Measurements from ENCODE around the gene CNMD. TPM values are rescaled to one million over a fixed set of nuclear protein-coding genes. Genes with fewer than 3 reads are reported as not detected.

The CNMD gene
- total RNA-seq, 1 donor from 2014 or later: not detected

DNA sequence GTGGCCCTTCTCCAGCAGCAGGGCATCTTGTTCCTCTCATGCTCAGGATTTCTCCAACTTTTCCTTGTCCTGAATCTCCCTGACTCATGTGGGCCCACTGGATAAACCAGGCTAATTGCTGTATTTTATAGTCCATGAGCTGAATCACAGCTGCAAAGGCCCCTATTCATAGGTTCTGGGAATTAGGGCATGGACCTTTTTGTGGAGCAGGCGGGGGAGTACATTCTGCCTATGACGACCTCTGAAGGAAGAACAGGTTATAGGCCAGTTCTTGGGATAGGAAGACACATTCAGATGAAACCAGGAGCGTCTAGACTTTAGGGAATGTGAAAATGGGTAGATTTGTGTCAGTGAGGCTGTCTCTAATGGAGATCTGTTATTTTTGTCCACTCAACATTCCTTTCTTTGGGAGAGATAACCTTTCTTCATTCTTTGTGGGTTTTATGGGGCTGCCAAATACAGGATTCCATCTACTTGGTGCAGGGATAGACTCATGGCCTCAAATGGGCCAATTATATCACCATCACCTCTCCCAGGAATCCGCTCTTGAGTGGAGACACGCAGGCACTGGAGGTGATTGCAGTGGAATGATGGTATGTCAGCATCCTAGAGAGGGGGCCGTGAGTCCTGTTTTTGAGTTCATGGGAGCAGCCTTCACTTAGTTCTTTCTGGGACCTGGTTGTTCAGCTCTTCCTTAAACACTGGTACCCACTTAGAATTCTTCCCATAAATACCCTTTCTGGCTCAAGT, 45.1 kb upstream of the CNMD start:
- H3K4me1 ChIP-seq: no peaks in the 10 kb centered on the region
- H3K27me3 ChIP-seq (ENCODE audit: low read depth): peaks cover 50% of the 10 kb centered on the region
- no peaks in the 10 kb centered on the region for H3K9me3 ChIP-seq (replicated peaks)
- H3K36me3 ChIP-seq: no peaks in the 10 kb centered on the region
- intact Hi-C loops (cut with micrococcal nuclease): no loop called here
- DNase-seq: no peak
- H3K27ac ChIP-seq (replicated peaks): no peak overlapping the region
- H3K4me3 ChIP-seq: no peak overlapping the region
- TF ChIP-seq, protein P1, sequence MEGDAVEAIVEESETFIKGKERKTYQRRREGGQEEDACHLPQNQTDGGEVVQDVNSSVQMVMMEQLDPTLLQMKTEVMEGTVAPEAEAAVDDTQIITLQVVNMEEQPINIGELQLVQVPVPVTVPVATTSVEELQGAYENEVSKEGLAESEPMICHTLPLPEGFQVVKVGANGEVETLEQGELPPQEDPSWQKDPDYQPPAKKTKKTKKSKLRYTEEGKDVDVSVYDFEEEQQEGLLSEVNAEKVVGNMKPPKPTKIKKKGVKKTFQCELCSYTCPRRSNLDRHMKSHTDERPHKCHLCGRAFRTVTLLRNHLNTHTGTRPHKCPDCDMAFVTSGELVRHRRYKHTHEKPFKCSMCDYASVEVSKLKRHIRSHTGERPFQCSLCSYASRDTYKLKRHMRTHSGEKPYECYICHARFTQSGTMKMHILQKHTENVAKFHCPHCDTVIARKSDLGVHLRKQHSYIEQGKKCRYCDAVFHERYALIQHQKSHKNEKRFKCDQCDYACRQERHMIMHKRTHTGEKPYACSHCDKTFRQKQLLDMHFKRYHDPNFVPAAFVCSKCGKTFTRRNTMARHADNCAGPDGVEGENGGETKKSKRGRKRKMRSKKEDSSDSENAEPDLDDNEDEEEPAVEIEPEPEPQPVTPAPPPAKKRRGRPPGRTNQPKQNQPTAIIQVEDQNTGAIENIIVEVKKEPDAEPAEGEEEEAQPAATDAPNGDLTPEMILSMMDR (IDR thresholded peaks at IDR 0.05; ENCODE audit: borderline replicate concordance): no peak

DNA sequence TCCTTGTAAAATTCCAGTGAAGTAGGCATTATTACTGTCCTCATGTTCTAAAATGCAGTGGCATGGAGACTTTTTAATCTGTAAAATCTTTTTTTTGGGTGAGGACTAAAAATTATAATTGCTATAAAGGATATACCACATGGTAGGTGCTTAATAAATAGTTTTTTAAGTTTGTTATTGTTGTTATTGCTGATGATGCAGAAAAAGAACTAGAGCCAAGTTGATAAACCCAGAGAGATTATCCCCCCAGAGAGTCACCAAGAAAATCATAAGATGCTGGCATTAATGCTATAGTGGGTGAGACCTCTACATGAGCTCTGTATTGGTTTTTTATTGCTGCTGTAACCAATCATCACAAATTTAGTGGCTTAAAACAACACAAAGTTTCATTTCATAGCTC, 44.3 kb upstream of the CNMD start:
- DNase-seq: no peak
- Histone ChIP-seq H3K27me3 (ENCODE audit: low read depth) (peaks cover 51% of the 10 kb centered on the region), H3K4me1 (no peaks in the 10 kb centered on the region), H3K36me3 (no peaks in the 10 kb centered on the region), H3K9me3 (replicated peaks) (no peaks in the 10 kb centered on the region), H3K27ac (replicated peaks) (no peak overlapping the region), H3K4me3 (no peak overlapping the region)
- intact Hi-C loops (cut with micrococcal nuclease): no loop called here
- TF ChIP-seq, protein P1 (IDR thresholded peaks at IDR 0.05; ENCODE audit: borderline replicate concordance): no peak

DNA sequence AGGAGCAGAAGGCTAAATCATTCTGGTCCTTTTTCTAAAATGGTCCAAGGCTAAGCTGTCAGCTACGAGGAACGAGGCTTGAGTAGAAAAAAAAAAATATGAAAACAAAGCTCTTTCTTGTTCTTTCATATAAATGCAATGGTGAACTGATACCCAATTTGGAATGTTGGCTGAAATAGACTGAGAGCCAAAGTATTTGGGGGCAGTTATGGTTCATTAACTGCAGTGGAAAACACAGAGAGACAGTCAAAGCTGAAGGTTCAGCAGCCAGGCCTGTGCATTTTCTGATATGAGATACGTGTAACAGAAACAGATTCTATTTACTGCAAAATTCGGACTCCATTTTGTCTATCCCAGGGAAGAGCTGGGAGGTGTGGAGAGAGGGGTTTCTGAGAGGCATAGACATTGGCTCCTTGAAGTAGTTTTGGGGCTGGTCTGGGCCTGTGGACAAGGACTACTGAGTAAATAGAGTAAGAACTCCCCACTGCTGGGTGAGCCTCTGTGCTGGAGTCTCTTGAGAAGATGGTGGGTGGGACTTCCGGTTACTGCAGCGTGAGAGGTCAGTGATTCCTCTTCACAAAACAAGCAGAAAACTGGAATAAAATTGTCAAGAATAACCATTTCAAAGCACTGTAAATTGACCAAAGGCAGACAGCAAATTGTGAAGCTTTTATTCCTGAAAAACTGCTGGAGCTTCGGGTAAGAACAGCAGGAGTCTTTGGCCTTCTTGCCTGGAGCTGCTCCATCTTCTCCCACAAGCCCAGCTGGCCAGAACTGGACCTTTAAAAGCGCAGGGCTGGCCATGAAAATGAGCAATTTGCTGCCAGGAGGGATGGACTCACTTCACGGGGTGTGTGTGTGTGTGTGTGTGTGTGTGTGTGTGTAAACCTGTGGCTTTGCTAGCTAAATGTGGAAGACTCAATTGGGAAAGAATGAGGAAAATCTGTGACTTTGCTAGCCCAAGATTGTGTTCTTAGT, 43.1 kb upstream of the CNMD start:
- DNase-seq: peak; percentile 20
- intact Hi-C loops (cut with micrococcal nuclease): no loop called here
- Histone ChIP-seq H3K9me3 (replicated peaks) (no peaks in the 10 kb centered on the region), H3K4me1 (no peaks in the 10 kb centered on the region), H3K4me3 (no peak overlapping the region), H3K27me3 (ENCODE audit: low read depth) (peaks cover 44% of the 10 kb centered on the region), H3K27ac (replicated peaks) (no peak overlapping the region), H3K36me3 (no peaks in the 10 kb centered on the region)
- TF ChIP-seq, protein P1 (IDR thresholded peaks at IDR 0.05; ENCODE audit: borderline replicate concordance): no peak

DNA sequence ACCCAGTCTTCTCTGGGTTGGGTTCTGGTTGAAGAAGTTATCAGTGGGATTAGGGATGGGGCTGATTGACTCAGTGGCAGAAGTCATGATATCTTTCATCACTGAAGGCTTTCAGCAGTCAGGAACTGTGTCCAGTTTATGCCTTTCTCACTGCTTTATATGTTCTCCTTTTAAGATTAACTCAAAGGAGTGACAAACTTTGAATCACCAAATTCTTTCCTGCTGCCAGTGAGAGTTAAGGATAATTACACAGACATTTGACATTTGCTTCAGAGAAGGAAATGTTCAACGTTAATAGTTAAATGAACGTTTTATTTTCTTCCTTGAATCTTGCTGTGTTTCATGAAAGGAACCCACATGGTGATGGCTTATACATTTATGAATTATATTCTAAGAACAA, 41.0 kb upstream of the CNMD start:
- Histone ChIP-seq H3K4me3 (no peak overlapping the region), H3K27ac (replicated peaks) (no peak overlapping the region), H3K27me3 (ENCODE audit: low read depth) (peaks cover 52% of the 10 kb centered on the region), H3K9me3 (replicated peaks) (no peaks in the 10 kb centered on the region), H3K4me1 (no peaks in the 10 kb centered on the region), H3K36me3 (no peaks in the 10 kb centered on the region)
- no peak for DNase-seq
- TF ChIP-seq, protein P1 (IDR thresholded peaks at IDR 0.05; ENCODE audit: borderline replicate concordance): no peak
- intact Hi-C loops (cut with micrococcal nuclease): no loop called here

DNA sequence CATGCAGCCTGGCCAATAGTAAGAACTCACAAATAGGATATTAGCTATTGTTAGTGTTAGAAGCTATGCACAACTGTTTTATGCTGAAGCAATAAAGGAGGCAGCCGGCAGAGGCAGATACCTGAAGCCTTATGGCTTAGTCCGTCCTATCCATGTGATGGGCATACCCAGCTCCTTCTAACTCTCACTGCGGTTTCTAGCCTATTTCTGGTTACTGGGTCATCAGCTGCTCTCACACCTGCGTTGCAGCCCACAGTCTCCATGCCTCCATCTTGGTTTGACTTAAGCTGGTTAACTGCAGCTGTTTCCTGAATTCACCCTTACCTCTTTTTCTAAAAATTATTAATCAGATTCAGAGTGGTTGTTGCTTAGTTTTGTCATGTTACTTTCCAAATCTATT, 40.5 kb upstream of the CNMD start:
- intact Hi-C loops (cut with micrococcal nuclease): no loop called here
- no peak for DNase-seq
- no peaks in the 10 kb centered on the region for H3K36me3 ChIP-seq
- H3K4me1 ChIP-seq: no peaks in the 10 kb centered on the region
- no peak overlapping the region for H3K4me3 ChIP-seq
- peaks cover 54% of the 10 kb centered on the region for H3K27me3 ChIP-seq (ENCODE audit: low read depth)
- no peak overlapping the region for H3K27ac ChIP-seq (replicated peaks)
- TF ChIP-seq, protein P1 (IDR thresholded peaks at IDR 0.05; ENCODE audit: borderline replicate concordance): no peak
- H3K9me3 ChIP-seq (replicated peaks): no peaks in the 10 kb centered on the region

All from left ventricle myocardium inferior (tissue), 1 donor.